ENCODE measurements around the gene NSUN3.

DNA sequence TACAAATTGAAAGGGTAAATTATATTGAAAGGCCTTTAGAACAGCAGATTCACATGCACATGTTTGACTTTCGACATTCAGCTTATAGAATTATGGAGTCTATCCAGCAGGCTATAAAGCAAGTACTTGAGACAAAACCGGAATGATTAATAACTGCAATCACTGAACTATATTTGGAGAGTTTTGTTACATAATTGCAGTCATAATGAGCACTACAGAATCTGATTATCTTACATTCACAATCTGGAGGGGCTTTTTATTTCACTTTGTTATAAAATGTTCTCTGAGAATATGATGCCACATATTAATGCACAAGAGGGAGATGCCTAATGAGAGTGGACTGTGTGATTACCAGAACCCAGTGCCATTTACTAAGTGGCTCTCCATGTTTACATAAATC is 64.3 kb downstream of the NSUN3 start:
- TF ChIP-seq POLR2A (IDR thresholded peaks at IDR 0.05; ENCODE audit: low read depth, low read length): no peak
- no peak for TF ChIP-seq POLR2AphosphoS5 (IDR thresholded peaks at IDR 0.05; ENCODE audit: low read depth, low read length)
- TF ChIP-seq TAF1 (IDR thresholded peaks at IDR 0.05; ENCODE audit: borderline replicate concordance, low read depth, low read length): no peak
